ENCODE measurements around the gene SNX5. TPM values are rescaled to one million over a fixed set of nuclear protein-coding genes. Genes with fewer than 3 reads are reported as not detected.

SNX5 gene
- total RNA-seq, 1 experiment from 2014 or later, result 159 TPM

GRCh38 chr20:17928633-17929311 lies 39.8 kb downstream of the SNX5 start:
- H3K4me1 ChIP-seq (ENCODE audit: control insufficient read depth in 1 of 2, insufficient read depth in 2 of 2, low read length in 2 of 2), result peaks cover 0 to 3% of the 10 kb centered on the region in 2 experiments; a peak in 1 of 4 replicates
- ChIA-PET POLR2A (no interaction called here), CTCF (no interaction called here), RAD21 (ENCODE audit: low non-redundant PET in 1 of 2, low total read pairs in 2 of 2, uncharacterized antibody in 2 of 2, unreplicated experiment in 2 of 2) (no interaction called here)
- DNase-seq (ENCODE audit: low read depth, low spot score) (no peak), ATAC-seq (0 out of 2 replicates have a peak, but pooled peaks have one; percentile 30)
- no peak overlapping the region for H2AFZ ChIP-seq (ENCODE audit: low read depth, low read length, poor library complexity, severe bottlenecking)
- H3K9me2 ChIP-seq (ENCODE audit: insufficient read depth), result no peaks in the 10 kb centered on the region
- TF ChIP-seq JUND (IDR thresholded peaks at IDR 0.05), result no peak
- no TSS peak for BruUV-seq (replicated peaks)
- H3K4me2 ChIP-seq (ENCODE audit: low read length), result no peak overlapping the region
- no peaks in the 10 kb centered on the region for H3K79me2 ChIP-seq (ENCODE audit: insufficient read depth, low read length)
- no peaks in the 10 kb centered on the region for H3K9me3 ChIP-seq (ENCODE audit: control insufficient read depth in 1 of 2, insufficient read depth in 1 of 2, low read depth in 1 of 2, low read length in 2 of 2)
- no peaks in the 10 kb centered on the region for H4K20me1 ChIP-seq (ENCODE audit: insufficient read depth)
- no peak overlapping the region for H3K9ac ChIP-seq (ENCODE audit: low read length)
- intact Hi-C loops (cut with micrococcal nuclease), result no loop called here
- no peaks in the 10 kb centered on the region for H3K36me3 ChIP-seq (ENCODE audit: control insufficient read depth in 1 of 2, insufficient read depth in 2 of 2, low read length in 2 of 2)
- no peak overlapping the region for H3K27ac ChIP-seq (ENCODE audit: low read depth, low read length)
- no peaks in the 10 kb centered on the region for H3K27me3 ChIP-seq (ENCODE audit: insufficient read depth, low read length)
- no peak overlapping the region for H3K4me3 ChIP-seq (replicated peaks in 1 of 2; ENCODE audit: low read depth in 1 of 2, low read length in 2 of 2)

GRCh38 chr20:17928211-17928611 lies 40.4 kb downstream of the SNX5 start:
- peaks cover 0 to 3% of the 10 kb centered on the region in 2 experiments; a peak in 1 of 4 replicates for H3K4me1 ChIP-seq (ENCODE audit: control insufficient read depth in 1 of 2, insufficient read depth in 2 of 2, low read length in 2 of 2)
- H3K9ac ChIP-seq (ENCODE audit: low read length), result no peak overlapping the region
- no peaks in the 10 kb centered on the region for H3K79me2 ChIP-seq (ENCODE audit: insufficient read depth, low read length)
- POLR2A ChIA-PET, result no interaction called here
- H3K4me3 ChIP-seq (replicated peaks in 1 of 2; ENCODE audit: low read depth in 1 of 2, low read length in 2 of 2), result no peak overlapping the region
- H3K4me2 ChIP-seq (ENCODE audit: low read length), result no peak overlapping the region
- no peaks in the 10 kb centered on the region for H3K9me2 ChIP-seq (ENCODE audit: insufficient read depth)
- no TSS peak for BruUV-seq (replicated peaks)
- CTCF ChIA-PET, result no interaction called here
- RAD21 ChIA-PET (ENCODE audit: low non-redundant PET in 1 of 2, low total read pairs in 2 of 2, uncharacterized antibody in 2 of 2, unreplicated experiment in 2 of 2), result no interaction called here
- H3K27ac ChIP-seq (ENCODE audit: low read depth, low read length), result no peak overlapping the region
- H2AFZ ChIP-seq (ENCODE audit: low read depth, low read length, poor library complexity, severe bottlenecking), result no peak overlapping the region
- no peaks in the 10 kb centered on the region for H3K9me3 ChIP-seq (ENCODE audit: control insufficient read depth in 1 of 2, insufficient read depth in 1 of 2, low read depth in 1 of 2, low read length in 2 of 2)
- no peaks in the 10 kb centered on the region for H3K36me3 ChIP-seq (ENCODE audit: control insufficient read depth in 1 of 2, insufficient read depth in 2 of 2, low read length in 2 of 2)
- DNase-seq (ENCODE audit: low read depth, low spot score) (no peak), ATAC-seq (no peak)
- intact Hi-C loops (cut with micrococcal nuclease), result no loop called here
- H3K27me3 ChIP-seq (ENCODE audit: insufficient read depth, low read length), result no peaks in the 10 kb centered on the region
- H4K20me1 ChIP-seq (ENCODE audit: insufficient read depth), result no peaks in the 10 kb centered on the region
- TF ChIP-seq RAD21 (IDR thresholded peaks at IDR 0.05; ENCODE audit: low read depth) (no peak), SRF (IDR thresholded peaks at IDR 0.05; ENCODE audit: low read depth) (no peak), ELF1 (IDR thresholded peaks at IDR 0.05; ENCODE audit: borderline replicate concordance, low read depth) (no peak), TCF7L2 (IDR thresholded peaks at IDR 0.05; ENCODE audit: borderline replicate concordance, extremely low read depth, insufficient read depth, insufficient read length) (no peak), JUND (IDR thresholded peaks at IDR 0.05) (no peak), EGR1 (IDR thresholded peaks at IDR 0.05; ENCODE audit: low read depth) (no peak), CEBPB (IDR thresholded peaks at IDR 0.05; ENCODE audit: low read depth) (no peak), ZFX (IDR thresholded peaks at IDR 0.05) (no peak), FOSL1 (IDR thresholded peaks at IDR 0.05; ENCODE audit: low read depth) (no peak), EZH2phosphoT487 (IDR thresholded peaks at IDR 0.05; ENCODE audit: borderline replicate concordance) (no peak), ZNF274 (IDR thresholded peaks at IDR 0.05; ENCODE audit: low read depth, low read length) (no peak), POLR2A (IDR thresholded peaks at IDR 0.05; ENCODE audit: borderline replicate concordance, extremely low read depth, insufficient read depth, insufficient read length) (no peak), CBX3 (IDR thresholded peaks at IDR 0.05; ENCODE audit: low read depth) (no peak)

Measured in HCT116 (cell line).